RWPE2 (cell line): ENCODE data around the gene YBX2.
A peak's percentile ranks its signal among the peaks of the same experiment; 100 is the strongest.

Experiments used
- ATAC-seq: fragments of 200-7000 bp; cut with Tn5 transposase; 3 replicates; pipeline ENCODE4 v1.9.1; 2021; ENCODE audit warnings: low read depth
- DNase-seq: peaks from one replicate; pipeline ENCODE4 v3.0.0-alpha.2; 2020; ENCODE audit warnings: low spot score
- H3K27ac ChIP-seq: fragments of 450-650 bp; 2 replicates; pipeline ENCODE4 v1.5.1; 2017; ENCODE audit warnings: mild to moderate bottlenecking; ENCODE audit not compliant: poor library complexity, severe bottlenecking
- H3K27me3 ChIP-seq: fragments of 250-450 bp; sonication (Bioruptor Pico); 2 replicates; pipeline ENCODE4 v1.5.1; 2021; ENCODE audit warnings: mild to moderate bottlenecking, moderate library complexity; ENCODE audit not compliant: insufficient read depth, poor library complexity, severe bottlenecking
- H3K36me3 ChIP-seq: fragments of 250-450 bp; sonication (Bioruptor Pico); 2 replicates; pipeline ENCODE4 v1.5.1; 2020; ENCODE audit warnings: low read depth, mild to moderate bottlenecking, moderate library complexity
- H3K4me1 ChIP-seq: fragments of 250-450 bp; sonication (Bioruptor Pico); 2 replicates; pipeline ENCODE4 v1.5.1; 2021; ENCODE audit warnings: mild to moderate bottlenecking, moderate library complexity; ENCODE audit not compliant: insufficient read depth, poor library complexity, severe bottlenecking
- H3K4me3 ChIP-seq: fragments of 250-450 bp; sonication (Bioruptor Pico); 2 replicates; pipeline ENCODE4 v1.5.1; 2021; ENCODE audit warnings: mild to moderate bottlenecking, moderate library complexity; ENCODE audit not compliant: severe bottlenecking
- H3K9me3 ChIP-seq: fragments of 250-450 bp; sonication (Bioruptor Pico); 2 replicates; pipeline ENCODE4 v1.5.1; 2021; ENCODE audit warnings: mild to moderate bottlenecking, moderate library complexity; ENCODE audit not compliant: severe bottlenecking
- CTCF ChIP-seq: fragments of 450-650 bp; IDR thresholded peaks from one replicate; pipeline ENCODE4 v1.5.1; 2017; ENCODE audit warnings: mild to moderate bottlenecking, moderate library complexity; ENCODE audit not compliant: poor library complexity, severe bottlenecking

Gene YBX2

GRCh38 chr17:7242717-7243452 lies 51.6 kb downstream of the YBX2 start:
- H3K36me3 ChIP-seq: peaks cover 40% of the 10 kb centered on the region
- H3K4me3 ChIP-seq: peak overlapping the region; percentile 72
- peak; percentile 94 for DNase-seq
- TF ChIP-seq CTCF: peak; percentile 5
- no peaks in the 10 kb centered on the region for H3K4me1 ChIP-seq
- ATAC-seq: peak; percentile 35
- peak overlapping the region; percentile 74 for H3K27ac ChIP-seq
- H3K9me3 ChIP-seq: no peaks in the 10 kb centered on the region
- no peaks in the 10 kb centered on the region for H3K27me3 ChIP-seq

DNA sequence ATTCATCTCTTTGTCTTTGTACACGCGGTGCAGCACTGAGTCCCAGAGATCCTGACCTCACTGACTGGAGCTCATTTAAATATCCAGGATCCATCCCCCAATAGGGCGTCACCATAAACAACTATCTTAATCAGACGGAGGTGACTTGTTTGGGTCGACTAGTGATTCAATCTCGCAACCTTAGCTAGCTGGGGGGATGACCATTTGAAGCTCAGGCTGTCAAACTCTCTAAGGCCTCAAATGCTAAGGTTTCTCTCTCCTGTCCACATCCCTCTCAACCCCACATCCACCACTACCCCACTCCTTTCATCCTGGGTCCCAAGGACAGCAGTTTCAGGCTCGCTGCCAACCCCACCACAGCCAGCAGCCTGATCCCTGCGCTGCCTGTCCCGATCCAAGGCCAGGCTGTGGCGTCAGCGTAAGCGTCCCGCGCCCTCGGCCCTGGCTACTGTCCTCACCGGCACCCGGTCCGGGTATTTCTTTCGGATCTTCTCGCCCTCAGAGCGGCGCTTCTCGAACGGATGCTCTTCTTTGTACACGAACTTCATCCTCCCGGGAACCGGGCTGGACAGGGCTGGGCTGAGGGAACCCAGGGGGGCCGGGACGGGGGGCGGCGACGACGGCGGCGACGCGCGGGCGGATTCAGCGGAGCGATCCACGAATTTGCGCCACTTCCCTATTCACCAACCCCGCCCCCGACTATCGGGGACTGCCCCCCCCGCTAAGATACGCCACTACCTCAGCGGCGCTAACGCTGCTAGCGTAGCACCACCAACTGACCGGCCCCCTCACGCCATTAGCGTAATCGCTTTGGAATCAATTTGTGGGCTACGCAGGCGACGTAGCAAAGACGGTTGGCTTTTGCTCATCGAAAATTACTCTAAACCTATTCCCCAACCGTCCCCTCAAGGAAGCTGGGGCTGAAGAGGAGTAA lies 52.4 kb downstream of the YBX2 start, which contains the start of gene GABARAP:
Gene GABARAP (minus strand): TSS at position 667 of the 934 bp plus-strand sequence. CDS start 119 bp downstream, at position 548.
- H3K4me1 ChIP-seq: no peaks in the 10 kb centered on the region
- H3K4me3 ChIP-seq: peak within 1 kb of the TSS; percentile 72
- H3K36me3 ChIP-seq: peaks cover 43% of the 10 kb centered on the region
- no peaks in the 10 kb centered on the region for H3K9me3 ChIP-seq
- DNase-seq: no peak
- 0 out of 3 replicates have a peak, but pooled peaks have one; percentile 6 for ATAC-seq
- no peak for TF ChIP-seq CTCF
- H3K27me3 ChIP-seq: no peaks in the 10 kb centered on the region
- H3K27ac ChIP-seq: peak within 1 kb of the TSS; percentile 74

DNA sequence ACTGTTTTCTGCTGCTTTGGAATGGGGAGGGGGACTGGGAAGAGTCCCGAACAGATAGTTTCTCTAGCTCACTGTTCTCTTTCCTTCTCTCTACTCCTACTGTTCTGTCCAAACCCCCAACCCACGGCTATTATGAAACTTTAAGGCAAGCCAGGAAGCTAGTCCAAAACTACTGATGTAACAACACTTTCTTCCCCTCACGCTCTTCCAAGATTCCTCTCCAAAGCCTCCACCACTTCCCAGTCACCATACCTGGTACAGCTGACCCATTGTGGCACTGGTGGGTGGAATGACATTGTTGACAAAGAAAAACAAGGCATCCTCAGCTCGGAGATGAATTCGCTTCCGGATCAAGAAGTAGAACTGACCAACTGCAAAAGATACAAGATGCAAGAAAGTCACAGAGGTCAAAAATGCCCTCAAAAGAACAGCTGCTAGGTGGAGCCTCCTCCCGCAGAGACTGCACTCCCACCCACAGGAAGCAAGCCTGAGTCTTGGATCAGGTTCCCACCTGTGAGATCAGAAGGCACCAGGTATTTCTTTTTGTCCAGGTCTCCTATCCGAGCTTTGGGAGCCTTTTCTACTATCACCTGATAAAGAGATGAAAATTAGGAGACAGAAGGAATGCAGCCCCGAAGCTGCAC lies 53.2 kb downstream of the YBX2 start:
- Histone ChIP-seq H3K27ac (peak overlapping the region; percentile 74), H3K4me3 (peak overlapping the region; percentile 72), H3K9me3 (no peaks in the 10 kb centered on the region), H3K36me3 (peaks cover 40% of the 10 kb centered on the region), H3K4me1 (no peaks in the 10 kb centered on the region), H3K27me3 (no peaks in the 10 kb centered on the region)
- no peak for ATAC-seq
- TF ChIP-seq CTCF: no peak
- no peak for DNase-seq

- H3K4me3 ChIP-seq: no peak overlapping the region
- no peak for DNase-seq
- no peak for TF ChIP-seq CTCF
- no peaks in the 10 kb centered on the region for H3K27me3 ChIP-seq
- ATAC-seq: no peak
- peak overlapping the region; percentile 74 for H3K27ac ChIP-seq
- H3K9me3 ChIP-seq: no peaks in the 10 kb centered on the region
- H3K4me1 ChIP-seq: no peaks in the 10 kb centered on the region
- peaks cover 40% of the 10 kb centered on the region for H3K36me3 ChIP-seq
These were observed 54.1 kb downstream of the YBX2 start for GRCh38 chr17:7240375-7240774.
